Keratinocyte (primary cell): ENCODE results near the gene MRTFB. TPM values are rescaled to one million over a fixed set of nuclear protein-coding genes. Genes with fewer than 3 reads are reported as not detected.

ENCODE experiments used
- DNase-seq: peaks from one replicate; pipeline ENCODE4 v3.0.0-alpha.2; 2011; ENCODE audit warnings: low read depth, missing footprints, low spot score
- FAIRE-seq: peaks from 2 replicates; lab custom pipeline; 2011; peaks lifted over from hg19 to GRCh38; lab: Jason Lieb, UNC
- H2AFZ ChIP-seq: 2 replicates; pipeline ENCODE4 v1.6.0; 2012; ENCODE audit warnings: low read length, control low read depth, inconsistent platforms; ENCODE audit not compliant: control insufficient read depth
- H3K27ac ChIP-seq: 2 replicates; pipeline ENCODE4 v1.5.1; 2011; ENCODE audit warnings: low read length; ENCODE audit not compliant: control insufficient read depth, insufficient read depth
- H3K27me3 ChIP-seq: 3 replicates; pipeline ENCODE4 v1.6.0; 2011; ENCODE audit warnings: low read length; ENCODE audit not compliant: control insufficient read depth, insufficient read depth; ENCODE audit errors: extremely low read depth
- H3K36me3 ChIP-seq, 2 experiments: 2 replicates in 1 of 2; 3 replicates in 1 of 2; pipeline ENCODE4 v1.5.1; 2011; ENCODE audit warnings: low read length in 2 of 2, mild to moderate bottlenecking in 1 of 2; ENCODE audit not compliant: control insufficient read depth in 2 of 2, insufficient read depth in 2 of 2; ENCODE audit errors: extremely low read depth in 1 of 2
- H3K4me1 ChIP-seq: 3 replicates; pipeline ENCODE4 v1.5.1; 2011; ENCODE audit warnings: low read length; ENCODE audit not compliant: control insufficient read depth, insufficient read depth; ENCODE audit errors: extremely low read depth
- H3K4me2 ChIP-seq: 3 replicates; pipeline ENCODE4 v1.6.0; 2011; ENCODE audit warnings: low read depth, low read length; ENCODE audit not compliant: control insufficient read depth, insufficient read depth; ENCODE audit errors: extremely low read depth
- H3K4me3 ChIP-seq, 3 experiments: fragments of 200-600 bp in 1 of 3; sonication (generic) in 1 of 3; 2 replicates in 2 of 3; 3 replicates in 1 of 3; pipeline ENCODE4 v1.5.1; 2011 to 2016; ENCODE audit warnings: low read length in 3 of 3, mild to moderate bottlenecking in 3 of 3, control low read depth in 2 of 3, inconsistent platforms in 1 of 3, low read depth in 1 of 3, mixed read lengths in 1 of 3, mixed run types in 1 of 3, moderate library complexity in 1 of 3; ENCODE audit not compliant: control insufficient read depth in 2 of 3, insufficient read depth in 2 of 3; ENCODE audit errors: extremely low read depth in 1 of 3
- H3K79me2 ChIP-seq: 2 replicates; pipeline ENCODE4 v1.6.0; 2012; ENCODE audit warnings: low read length; ENCODE audit not compliant: control insufficient read depth, insufficient read depth
- H3K9ac ChIP-seq: 3 replicates; pipeline ENCODE4 v1.6.0; 2011; ENCODE audit warnings: low read length; ENCODE audit not compliant: control insufficient read depth, insufficient read depth; ENCODE audit errors: extremely low read depth
- H3K9me1 ChIP-seq: 3 replicates; pipeline ENCODE4 v1.6.0; 2011; ENCODE audit warnings: low read length; ENCODE audit not compliant: control insufficient read depth, insufficient read depth; ENCODE audit errors: extremely low read depth
- H3K9me3 ChIP-seq: 2 replicates; pipeline ENCODE4 v1.5.1; 2012; ENCODE audit warnings: low read depth, low read length; ENCODE audit not compliant: control insufficient read depth
- H4K20me1 ChIP-seq: 3 replicates; pipeline ENCODE4 v1.6.0; 2011; ENCODE audit warnings: low read length; ENCODE audit not compliant: control insufficient read depth, insufficient read depth; ENCODE audit errors: extremely low read depth
- EZH2 ChIP-seq: IDR thresholded peaks from one replicate; pipeline ENCODE4 v1.6.1; 2012; ENCODE audit warnings: inconsistent platforms, mild to moderate bottlenecking, low read length, moderate library complexity
- dilution Hi-C: fragments of 300-500 bp; cut with MboI; formaldehyde crosslinking; loops from one replicate; pipeline ENCODE4 v1.7.0; 2020; ENCODE audit warnings: low sequenced_read_pairs; ENCODE audit not compliant: extremely low pct_ligation_motif_present
- polyA plus RNA-seq, 5 experiments: library from polyadenylated mRNA; depleted of rRNA in 3 of 5; stranded (reverse) in 3 of 5; stranded (forward) in 1 of 5; unstranded in 1 of 5; fragments of >200 nt; gene quantifications; 1 replicate in 1 of 5; 2 replicates in 3 of 5; 3 replicates in 1 of 5; pipeline versions ENCODE4 v1.2.1 to v1.2.3, GENCODE V29; 2011 to 2012; ENCODE audit warnings: missing spikeins in 2 of 5, low read depth in 1 of 5, low replicate concordance in 1 of 5
- TF ChIP-seq, protein P1 (sequence below), 3 experiments: IDR thresholded peaks in 1 of 3; conservative IDR thresholded peaks in 1 of 3; optimal IDR thresholded peaks in 1 of 3; 2 replicates in 2 of 3; 3 replicates in 1 of 3; pipeline versions ENCODE3 to v1.5.1; 2011; ENCODE audit warnings: low read length in 3 of 3, mild to moderate bottlenecking in 3 of 3, moderate library complexity in 2 of 3, control low read depth in 1 of 3, inconsistent platforms in 1 of 3; ENCODE audit not compliant: insufficient read depth in 2 of 3; ENCODE audit errors: extremely low read depth in 1 of 3

The MRTFB gene
- polyA plus RNA-seq, 1 donor (not counting 4 experiments of a cell fraction or from before 2014, with no cell fraction given), result 12.1 TPM

GRCh38 chr16:14105760-14106375 lies 34.7 kb downstream of the MRTFB start:
- Histone ChIP-seq H2AFZ (no peak overlapping the region), H3K9me1 (no peaks in the 10 kb centered on the region), H3K9ac (no peak overlapping the region), H3K4me1 (no peaks in the 10 kb centered on the region), H3K4me3 (no peak overlapping the region), H4K20me1 (no peaks in the 10 kb centered on the region), H3K79me2 (peaks cover 30% of the 10 kb centered on the region), H3K9me3 (no peaks in the 10 kb centered on the region), H3K4me2 (no peak overlapping the region), H3K36me3 (no peaks in the 10 kb centered on the region), H3K27me3 (no peaks in the 10 kb centered on the region), H3K27ac (no peak overlapping the region)
- dilution Hi-C loops, result no loop called here
- DNase-seq (no peak), FAIRE-seq (no peak)
- no peak for TF ChIP-seq EZH2
- TF ChIP-seq, protein P1, sequence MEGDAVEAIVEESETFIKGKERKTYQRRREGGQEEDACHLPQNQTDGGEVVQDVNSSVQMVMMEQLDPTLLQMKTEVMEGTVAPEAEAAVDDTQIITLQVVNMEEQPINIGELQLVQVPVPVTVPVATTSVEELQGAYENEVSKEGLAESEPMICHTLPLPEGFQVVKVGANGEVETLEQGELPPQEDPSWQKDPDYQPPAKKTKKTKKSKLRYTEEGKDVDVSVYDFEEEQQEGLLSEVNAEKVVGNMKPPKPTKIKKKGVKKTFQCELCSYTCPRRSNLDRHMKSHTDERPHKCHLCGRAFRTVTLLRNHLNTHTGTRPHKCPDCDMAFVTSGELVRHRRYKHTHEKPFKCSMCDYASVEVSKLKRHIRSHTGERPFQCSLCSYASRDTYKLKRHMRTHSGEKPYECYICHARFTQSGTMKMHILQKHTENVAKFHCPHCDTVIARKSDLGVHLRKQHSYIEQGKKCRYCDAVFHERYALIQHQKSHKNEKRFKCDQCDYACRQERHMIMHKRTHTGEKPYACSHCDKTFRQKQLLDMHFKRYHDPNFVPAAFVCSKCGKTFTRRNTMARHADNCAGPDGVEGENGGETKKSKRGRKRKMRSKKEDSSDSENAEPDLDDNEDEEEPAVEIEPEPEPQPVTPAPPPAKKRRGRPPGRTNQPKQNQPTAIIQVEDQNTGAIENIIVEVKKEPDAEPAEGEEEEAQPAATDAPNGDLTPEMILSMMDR (optimal IDR thresholded peaks at IDR 0.05 in 1 of 3, IDR thresholded peaks at IDR 0.05 in 1 of 3, conservative IDR thresholded peaks at IDR 0.05 in 1 of 3; ENCODE audit: extremely low read depth in 1 of 3, insufficient read depth in 2 of 3, low read length in 3 of 3), result no peak

DNA sequence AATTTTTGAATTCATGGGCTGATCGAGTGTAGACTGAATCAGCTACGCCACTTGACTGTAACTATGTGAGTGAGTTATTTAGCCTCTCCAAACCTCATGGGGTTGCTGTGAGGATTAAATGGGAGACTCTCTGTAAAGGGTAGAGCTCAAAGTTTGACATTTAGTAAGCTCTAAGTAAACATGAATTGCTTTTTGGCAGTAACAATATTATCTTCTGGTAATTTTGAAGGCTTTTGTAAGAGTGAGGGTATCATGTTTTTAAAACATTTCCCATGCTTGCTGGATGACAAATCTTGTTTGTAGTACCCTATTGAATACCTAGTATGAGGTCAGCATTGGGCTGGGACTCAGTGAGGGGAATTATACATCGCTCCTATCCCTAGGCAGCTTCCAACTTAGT lies 35.3 kb downstream of the MRTFB start:
- Histone ChIP-seq H3K4me1 (no peaks in the 10 kb centered on the region), H3K4me3 (no peak overlapping the region), H3K9me3 (no peaks in the 10 kb centered on the region), H3K4me2 (no peak overlapping the region), H2AFZ (no peak overlapping the region), H3K36me3 (no peaks in the 10 kb centered on the region), H3K9me1 (no peaks in the 10 kb centered on the region), H3K27ac (no peak overlapping the region), H3K9ac (no peak overlapping the region), H3K79me2 (peaks cover 24% of the 10 kb centered on the region), H3K27me3 (no peaks in the 10 kb centered on the region), H4K20me1 (no peaks in the 10 kb centered on the region)
- DNase-seq, result no peak
- no peak for TF ChIP-seq EZH2
- TF ChIP-seq, protein P1 (optimal IDR thresholded peaks at IDR 0.05 in 1 of 3, IDR thresholded peaks at IDR 0.05 in 1 of 3, conservative IDR thresholded peaks at IDR 0.05 in 1 of 3; ENCODE audit: extremely low read depth in 1 of 3, insufficient read depth in 2 of 3, low read length in 3 of 3), result no peak
- no peak for FAIRE-seq
- dilution Hi-C loops, result no loop called here
